NCI-H2081 treated with DMSO at 0.1 percent for 48 hours (cell line): ENCODE data around the gene RTL1.

Experiments
- DNase-seq: peaks from one replicate; lab custom pipeline; 2025; lab: John Stamatoyannopoulos, UW

Gene RTL1

GRCh38 chr14:100851586-100851916, 52.0 kb downstream of the RTL1 start:
- no peak for DNase-seq

DNA sequence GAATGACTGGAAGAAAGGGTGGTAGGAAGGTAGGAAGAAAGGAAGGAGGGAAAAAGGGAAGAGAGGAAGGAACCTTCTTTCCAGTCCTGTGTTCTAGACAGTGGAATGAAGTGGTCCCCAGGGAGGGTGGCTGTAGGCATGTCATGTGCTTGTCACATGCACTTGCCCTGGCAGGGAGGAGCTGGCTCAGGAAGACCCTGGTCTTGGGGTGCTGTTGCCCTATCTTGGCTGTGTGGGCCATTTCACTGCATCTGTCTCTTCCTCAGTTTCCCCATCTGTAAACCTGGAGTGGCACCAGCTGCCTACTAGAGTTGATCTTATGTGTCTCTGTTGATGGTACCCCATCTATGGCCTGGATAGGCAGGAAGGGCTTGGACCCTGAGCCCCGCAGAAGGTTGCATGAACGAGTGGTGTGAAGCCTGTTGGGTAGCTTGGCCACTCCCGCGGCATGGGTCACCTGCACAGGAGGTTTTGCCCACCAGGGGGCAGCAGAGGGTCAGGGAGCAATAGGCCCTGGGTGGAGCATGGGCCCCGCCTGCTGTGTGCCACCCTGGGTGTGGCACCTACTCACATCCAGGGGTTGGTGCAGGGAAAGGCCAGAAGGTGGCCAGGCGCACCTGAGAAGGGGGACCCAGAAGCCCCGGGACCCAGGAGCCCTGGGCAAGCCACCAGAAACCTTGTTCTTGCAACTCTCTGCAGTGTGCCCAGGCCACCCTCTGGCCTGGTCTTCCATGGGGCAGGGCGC, 52.5 kb downstream of the RTL1 start:
- no peak for DNase-seq

- no peak for DNase-seq
These were observed 54.3 kb downstream of the RTL1 start for GRCh38 chr14:100849115-100849781.

DNA sequence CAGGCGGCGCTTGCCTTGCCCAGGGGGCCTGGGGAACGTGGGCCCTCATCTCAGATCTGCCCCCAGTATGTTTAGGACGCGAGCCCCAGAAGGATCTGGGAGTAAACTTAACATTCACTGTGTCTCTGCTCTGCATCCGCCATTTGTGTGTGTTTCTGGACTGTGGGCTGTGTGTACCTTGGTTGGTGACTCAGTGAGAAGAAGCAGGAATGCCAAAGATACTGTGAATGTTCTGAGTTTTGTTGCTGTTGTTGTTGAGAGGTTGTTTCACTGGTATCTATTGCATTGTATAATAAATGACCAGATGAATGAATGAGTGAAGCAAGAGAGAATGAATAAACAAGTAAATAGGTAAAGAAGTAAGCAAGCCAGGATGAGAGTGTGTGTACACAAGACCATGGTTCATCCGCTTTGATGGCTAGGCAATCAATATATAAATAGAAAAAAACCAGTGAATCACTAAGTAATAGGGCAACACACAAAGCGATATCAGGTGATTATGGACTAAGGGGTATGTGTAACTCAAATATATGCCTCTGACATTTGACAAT, 57.1 kb downstream of the RTL1 start:
- no peak for DNase-seq

DNA sequence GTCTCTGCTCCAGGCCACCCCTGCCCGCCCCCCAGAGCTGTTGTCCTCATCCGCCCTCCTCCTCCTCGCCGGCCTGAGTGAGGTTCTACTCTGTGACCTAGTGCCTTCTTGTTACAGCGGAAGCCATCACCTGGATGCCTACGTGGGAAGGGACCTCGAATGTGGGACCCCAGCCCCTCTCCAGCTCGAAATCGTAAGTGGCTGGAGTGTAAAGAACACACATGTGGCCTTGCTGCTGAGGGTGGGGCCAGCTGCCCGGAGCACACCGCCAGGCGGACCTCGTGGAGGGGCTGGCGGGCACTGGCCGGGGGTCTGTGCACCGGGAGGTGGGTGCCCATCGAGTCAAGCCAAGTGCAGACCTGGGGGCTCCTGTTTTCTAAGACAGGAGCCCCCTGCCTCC, 58.2 kb downstream of the RTL1 start:
- DNase-seq, result no peak

DNA sequence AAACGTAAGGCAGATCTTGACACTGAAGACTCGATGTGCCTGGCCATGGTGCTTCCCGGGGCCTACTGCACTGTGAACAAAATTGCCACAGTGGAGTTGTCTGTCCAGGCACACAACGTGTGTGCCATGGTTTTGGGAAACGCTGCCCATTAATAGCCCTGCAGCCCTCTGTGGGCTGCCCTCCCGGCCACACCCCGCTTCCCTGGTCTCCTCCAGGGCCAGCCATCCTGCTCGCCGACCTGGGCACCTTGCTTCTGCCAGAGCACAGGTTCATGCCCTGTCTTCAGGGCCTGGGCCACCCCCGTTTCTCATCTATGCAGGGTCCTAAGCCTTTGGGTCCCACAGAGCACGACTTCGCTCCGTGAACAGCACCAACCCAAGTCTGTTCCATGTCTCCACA, 58.7 kb downstream of the RTL1 start:
- no peak for DNase-seq

DNA sequence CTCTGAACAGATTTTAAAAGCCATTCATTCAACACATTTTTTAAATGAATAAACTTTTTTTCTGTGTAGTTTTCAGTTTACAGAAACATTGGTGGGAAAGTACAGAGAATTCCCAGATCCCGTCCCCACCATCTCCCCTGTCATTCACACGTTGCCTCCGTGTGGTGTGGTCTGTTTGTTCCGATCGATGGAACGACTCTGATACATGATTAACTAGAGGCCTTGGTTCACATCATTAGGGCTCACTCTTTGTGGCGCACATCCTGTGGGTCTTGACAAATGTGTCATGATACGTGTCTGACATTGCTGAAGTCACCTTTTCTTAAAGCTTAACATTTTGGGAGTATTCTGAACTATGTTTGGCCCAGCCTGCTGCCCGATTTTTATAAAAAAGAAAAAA, 59.1 kb downstream of the RTL1 start:
- DNase-seq, result no peak

DNA sequence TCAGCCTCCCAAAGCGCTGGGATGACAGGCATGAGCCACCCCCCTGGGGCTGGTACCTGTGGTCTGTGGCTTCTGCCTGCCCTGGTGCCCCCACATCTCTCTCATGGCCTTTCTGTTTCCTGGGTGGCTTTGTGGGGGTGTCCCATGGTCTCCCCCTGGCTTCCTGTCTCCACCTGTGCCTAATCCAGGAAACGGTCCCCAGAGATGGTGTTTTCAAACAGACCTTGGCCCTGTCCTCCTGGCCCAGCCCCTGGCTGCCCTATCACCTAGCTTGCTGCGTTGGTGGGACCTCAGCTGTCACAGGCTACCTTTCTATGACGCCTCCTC, 59.5 kb downstream of the RTL1 start:
- DNase-seq, result no peak

DNA sequence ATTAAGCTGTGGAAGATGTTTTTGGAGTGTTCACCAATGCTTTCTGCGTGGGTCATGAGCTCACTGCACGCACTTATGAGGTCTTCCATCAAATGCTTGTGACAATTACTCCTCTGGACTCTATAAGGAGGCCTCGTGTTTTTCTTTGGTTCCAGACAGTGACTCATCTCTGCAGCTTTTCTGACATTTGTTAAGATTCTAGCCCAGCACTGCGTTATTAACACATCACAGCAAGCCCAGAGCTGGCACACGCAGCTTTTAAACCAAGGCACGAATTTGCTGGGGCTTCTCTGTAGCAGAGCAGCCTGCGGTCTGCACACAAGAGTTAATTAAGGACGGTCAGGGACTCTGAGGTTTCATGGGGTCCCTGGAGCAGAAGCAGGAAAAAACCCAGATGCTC, 60.7 kb downstream of the RTL1 start:
- no peak for DNase-seq

- peak; percentile 72 for DNase-seq
These were observed 61.6 kb downstream of the RTL1 start for GRCh38 chr14:100841761-100842403.

- DNase-seq, result no peak
These were observed 62.3 kb downstream of the RTL1 start for GRCh38 chr14:100841066-100841760.

GRCh38 chr14:100840286-100841065, 63.0 kb downstream of the RTL1 start:
- DNase-seq, result no peak

GRCh38 chr14:100839681-100840111, 63.8 kb downstream of the RTL1 start:
- DNase-seq, result no peak

DNA sequence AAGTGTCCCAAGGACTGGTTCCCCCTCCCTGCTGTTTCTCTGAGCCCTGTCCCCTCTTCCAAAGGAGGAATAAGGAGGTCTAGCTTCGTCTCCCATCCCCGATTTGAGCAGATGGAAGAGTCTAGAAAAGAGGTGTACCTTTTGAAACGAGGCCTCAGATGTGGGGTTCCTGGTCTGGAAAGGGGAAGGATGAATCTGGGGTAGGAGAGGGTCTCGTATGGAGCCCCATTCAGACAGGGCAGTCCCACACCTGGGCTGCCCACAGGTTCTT, 64.3 kb downstream of the RTL1 start:
- DNase-seq, result no peak

GRCh38 chr14:100838493-100839314, 64.8 kb downstream of the RTL1 start:
- no peak for DNase-seq

DNA sequence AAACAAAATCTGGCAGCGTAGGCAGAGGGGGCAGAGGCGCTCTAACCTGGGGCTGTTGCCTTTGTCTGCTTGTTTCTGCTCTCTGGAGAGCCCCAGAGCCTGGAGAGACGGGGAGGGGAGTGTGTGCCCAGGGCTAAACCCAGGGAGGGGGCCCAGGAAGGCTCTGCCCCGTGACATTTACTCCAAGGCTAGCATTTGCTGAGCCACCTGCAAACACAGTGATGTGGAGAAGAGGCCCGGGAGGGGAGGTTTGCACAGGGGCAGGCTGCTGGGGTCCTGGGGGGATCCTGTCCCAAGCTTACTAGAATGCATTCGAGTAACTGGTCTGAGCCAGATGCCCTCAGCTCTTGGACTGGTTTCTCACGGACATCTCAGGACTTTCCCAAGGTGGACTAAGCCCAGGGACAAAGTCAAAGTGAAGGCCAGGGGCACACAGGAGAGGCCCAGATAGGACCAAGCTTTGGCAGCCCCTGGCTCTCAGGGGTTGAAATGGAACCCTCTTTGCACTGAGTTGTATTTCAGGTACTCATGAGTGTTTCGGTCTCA, 65.6 kb downstream of the RTL1 start:
- no peak for DNase-seq

DNA sequence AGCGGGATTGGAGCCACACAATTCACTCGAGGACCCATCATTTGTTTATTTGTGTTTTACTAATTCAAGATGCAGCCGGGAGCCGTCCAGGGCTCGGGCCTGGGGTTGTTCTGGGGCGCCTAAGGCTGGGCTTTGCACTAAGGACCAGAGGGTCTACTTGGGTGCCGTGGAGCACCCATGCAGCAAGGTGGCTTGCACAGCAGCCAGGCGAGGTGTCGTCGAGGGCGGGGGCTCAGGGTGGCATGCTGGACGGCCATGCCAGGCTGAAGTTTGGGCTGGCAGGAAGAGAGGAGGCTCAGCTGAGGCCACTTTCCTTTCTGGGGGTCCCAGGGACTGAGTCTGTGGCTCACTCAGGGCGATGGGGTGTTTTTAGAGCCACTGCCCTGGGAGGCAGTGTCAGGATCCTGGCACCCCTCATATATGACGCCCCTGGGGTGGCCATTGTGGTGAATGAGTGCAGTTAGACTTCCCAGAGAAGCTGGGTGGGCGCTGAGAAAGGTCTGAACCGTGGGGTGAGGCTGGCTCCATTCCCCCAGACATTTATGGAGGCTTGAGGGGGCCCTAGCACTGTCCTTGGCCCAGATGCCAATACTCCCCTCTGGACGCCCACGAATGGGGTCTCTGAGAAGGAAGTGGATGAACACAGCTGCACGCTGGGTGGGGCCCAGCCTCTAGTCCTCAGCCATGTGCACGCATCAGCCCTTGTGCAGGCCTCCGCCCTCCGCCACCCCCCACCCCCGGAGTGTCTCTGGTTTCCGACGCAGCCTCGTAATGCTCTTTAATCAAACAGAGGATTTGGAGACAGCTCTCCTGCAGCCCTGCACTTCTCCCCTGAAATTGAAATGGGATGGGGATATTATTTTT, 66.3 kb downstream of the RTL1 start:
- no peak for DNase-seq

DNA sequence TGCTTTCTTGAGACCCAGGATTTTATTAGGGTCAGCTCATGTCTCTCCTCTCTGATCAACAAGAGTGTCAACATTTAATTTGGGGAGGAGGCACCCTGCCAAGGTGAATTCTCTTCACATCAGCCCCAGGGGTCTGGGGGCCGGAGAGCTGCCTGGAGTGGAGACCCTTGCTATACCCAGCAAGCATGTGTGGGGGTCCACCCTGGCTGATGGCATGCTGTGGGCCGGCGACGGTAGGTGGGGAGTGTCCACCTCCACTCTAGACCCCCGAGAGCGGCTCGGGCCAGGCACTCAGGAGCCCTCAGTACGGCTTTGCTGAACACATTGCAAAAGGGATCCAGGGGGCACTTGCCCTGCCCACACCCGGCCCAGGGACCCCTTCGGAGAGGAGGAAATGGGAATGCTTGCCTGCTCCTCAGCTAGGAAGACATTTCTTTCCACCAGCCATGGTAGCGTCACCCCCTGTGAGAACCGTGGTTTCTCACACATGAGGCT, 67.2 kb downstream of the RTL1 start:
- no peak for DNase-seq

DNA sequence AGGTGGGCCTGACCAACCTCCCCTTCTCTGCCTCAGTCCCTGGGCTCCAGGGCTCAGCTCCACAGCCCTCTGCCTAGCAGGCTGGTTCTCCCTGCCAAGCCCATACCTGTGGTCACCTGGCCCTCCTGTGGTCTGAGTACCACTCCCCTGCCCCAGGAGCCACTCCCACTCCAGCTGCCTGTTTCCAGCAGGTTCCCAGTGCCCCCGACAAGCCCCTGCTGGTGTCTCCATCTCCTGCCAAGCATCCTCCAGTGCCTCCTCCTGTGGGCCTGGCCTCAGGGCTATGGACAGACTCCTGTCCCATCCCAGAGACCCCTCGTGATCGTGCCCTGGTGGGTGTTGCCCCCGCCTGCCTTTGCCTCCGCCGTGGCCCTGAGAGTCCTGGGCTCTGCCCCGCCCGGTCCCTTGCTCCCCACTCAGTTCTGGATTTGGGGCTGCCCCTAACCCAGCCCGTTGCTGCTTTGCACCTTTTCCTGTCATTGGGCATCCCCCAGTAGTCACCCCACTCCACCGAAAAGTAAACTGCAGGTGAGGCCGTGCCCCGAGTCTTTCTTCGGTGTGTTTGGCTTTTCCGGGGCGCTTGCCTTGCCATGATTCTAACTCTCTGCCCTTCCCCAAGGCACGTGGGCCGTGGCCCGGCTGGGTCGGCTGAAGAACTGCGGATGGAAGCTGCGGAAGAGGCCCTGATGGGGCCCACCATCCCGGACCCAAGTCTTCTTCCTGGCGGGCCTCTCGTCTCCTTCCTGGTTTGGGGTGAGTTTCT, 67.8 kb downstream of the RTL1 start:
- no peak for DNase-seq
